HG02938 (cell line): ENCODE data around the gene NDUFAF4.
A peak's percentile ranks its signal among the peaks of the same experiment; 100 is the strongest.

Source experiments
- ATAC-seq: cut with Tn5 transposase; IDR thresholded peaks from one replicate; pipeline ENCODE4 v1.9.1; 2021; ENCODE audit warnings: mild to moderate bottlenecking, moderate library complexity; ENCODE audit not compliant: unreplicated experiment

The NDUFAF4 gene

DNA sequence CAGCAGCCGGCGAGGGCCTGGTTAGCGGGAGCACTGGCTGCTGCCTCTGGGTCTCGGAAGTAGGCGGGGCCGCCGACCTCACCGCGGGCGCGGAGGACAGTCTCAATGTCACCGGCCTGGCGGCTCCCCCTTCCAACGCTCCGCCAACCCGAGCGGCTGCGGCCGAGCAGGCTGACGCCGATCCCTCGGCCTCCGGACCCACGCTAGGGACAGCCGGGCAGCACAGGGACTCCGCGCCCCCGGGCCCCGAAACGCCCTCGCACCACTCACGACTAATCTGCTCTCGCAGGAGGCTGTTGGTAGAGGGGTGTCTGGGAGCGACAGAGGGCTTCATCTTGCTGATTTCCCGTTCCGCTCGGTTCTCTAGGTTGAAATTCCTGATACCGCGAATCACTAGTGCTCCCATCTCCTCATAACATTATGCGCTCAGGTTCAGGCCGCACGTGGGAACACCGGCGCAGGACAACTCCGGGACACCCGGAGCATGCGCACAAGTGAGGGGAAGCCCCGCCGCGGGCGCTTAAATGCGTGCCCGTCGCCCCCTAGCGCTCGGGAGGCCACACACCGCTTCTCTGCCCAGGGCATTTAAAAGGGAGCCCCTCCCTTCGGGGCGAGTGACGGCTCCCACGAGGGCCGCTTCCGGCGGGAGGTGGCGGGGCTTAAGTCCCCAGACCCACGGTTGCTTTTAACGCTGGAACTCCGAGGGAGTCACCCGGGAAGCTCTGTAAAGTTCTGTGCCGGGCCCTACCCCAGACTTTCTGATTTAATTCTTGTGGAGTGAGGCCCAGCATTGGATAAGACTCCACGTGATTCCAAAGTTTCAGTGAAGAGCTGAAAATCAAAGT lies at the start of gene NDUFAF4:
Gene NDUFAF4 (minus strand): TSS at position 496 of the 845 bp plus-strand sequence. CDS start 90 bp downstream, at position 406.
- peak; percentile 91 for ATAC-seq

DNA sequence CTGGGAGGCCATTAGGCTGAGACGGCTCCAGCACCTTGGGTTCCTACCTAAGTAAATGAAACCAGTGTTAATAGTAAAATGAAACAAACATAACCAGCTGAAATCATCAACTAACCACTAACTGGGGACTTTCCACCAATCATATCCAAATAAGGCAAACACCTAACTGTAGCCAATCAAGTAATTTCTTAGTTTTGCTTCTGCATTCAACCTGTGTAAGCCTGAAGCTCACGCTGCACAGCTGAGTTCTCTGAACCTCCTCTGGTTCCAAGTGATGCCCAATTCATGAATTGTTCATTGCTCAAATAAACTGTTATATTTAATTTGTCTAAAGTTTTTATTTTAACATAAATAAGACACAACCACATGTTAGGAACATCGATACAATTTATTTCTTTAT lies 49.4 kb upstream of the NDUFAF4 start:
- peak; percentile 98 for ATAC-seq

DNA sequence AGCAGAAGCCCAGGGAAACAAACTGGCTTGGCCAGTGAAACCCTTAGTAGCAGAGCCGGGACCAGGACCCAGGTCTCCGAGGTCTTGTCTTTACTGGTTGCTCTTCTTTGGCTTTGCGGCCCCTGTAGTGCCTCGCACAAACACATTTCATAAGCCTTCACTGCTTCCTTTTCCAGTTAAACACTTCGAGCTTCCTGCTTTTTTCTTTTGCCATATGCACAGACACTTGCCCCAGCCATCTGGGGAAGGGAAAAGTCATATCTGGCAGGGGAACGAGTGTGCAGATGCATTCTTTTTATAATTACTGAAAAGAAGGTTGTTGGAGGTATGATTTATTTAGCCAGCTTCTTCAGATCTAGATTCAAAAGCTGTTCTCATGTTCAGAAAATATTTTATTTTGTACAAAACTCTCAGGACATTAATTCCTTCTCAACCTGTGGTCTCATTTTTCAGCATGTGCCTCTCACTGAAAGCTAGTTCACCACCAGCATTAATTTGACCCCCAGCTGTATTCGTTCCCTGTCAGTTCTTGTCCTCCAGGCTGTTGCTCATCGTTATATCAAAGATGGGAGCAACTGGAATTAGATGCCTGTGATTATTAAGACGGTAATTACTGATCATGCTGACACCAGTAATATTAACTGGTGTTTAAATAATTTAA lies 46.0 kb upstream of the NDUFAF4 start:
- ATAC-seq, result no peak

DNA sequence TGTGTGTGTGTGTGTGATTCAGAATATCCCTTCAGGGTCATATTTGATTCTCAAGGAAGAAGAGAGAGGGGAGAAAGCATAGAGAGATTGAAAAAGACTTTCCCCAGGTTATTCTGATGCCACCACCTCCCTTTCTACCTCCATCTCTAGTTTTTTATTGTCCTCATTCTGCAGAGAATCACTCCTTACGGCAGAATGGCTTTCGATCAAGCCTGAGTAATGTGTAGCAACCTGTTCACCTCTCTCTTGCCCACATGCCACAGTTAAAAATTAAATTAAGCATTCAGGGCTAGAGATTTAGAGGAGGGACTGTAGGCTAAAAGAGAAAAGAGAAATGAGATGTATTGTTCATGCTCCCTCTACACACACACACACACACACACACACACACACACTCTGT lies 45.0 kb upstream of the NDUFAF4 start:
- no peak for ATAC-seq

DNA sequence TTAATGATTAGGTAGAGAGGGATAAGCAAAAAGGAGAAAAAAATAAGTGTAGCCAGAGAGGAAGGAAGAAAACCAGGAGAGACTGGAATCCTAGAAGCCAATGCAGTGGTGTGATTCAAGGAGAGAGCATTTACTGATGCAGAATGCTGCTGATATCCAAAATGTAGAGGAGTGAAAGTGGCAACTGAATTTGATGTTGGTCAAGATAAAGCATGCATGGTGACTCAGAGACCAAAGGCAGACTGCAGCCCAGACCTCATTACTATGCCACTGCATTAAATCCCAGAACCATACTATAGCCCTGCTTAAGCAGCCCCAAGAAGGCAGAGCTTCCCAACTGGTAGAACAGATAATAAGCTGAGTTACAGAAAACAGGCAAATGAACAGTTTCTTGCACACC lies 42.6 kb upstream of the NDUFAF4 start:
- ATAC-seq, result no peak

DNA sequence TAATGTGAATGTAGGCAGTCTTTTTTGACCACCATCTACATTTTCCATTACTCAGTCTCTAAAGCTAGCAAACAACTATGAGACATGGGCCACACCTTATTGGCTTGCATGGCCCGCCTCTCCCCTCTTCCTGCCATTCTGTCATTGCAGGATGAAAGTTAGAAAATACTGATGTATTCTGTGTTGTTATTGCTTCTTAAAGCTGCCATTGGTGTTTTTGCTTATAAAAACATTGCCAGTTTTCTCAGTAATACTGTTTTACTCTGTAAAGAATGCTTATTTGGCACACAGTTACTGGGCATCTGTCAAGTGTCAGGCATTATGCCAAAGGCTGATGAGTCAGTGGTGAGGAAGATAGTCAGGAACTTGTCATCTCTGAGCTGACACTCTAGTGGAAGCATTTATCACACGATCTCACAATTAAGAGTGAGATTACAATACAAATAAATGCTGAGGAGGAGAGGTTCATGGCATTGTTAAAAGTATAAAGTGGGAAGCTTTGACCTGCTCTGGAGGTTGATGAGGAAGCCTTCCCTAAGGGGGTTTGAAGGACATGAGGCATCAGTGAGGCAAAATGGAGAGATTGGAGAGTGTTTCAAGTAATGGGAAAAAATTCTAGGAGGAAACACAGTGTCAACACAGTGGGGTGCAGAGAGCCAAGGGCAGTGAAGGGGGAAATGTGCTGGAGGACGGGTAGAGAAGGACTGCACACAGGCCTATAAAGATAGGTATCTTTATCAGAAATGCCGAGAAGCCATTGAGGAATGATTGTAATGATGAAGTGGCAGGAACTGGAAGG lies 41.5 kb upstream of the NDUFAF4 start:
- ATAC-seq, result no peak

DNA sequence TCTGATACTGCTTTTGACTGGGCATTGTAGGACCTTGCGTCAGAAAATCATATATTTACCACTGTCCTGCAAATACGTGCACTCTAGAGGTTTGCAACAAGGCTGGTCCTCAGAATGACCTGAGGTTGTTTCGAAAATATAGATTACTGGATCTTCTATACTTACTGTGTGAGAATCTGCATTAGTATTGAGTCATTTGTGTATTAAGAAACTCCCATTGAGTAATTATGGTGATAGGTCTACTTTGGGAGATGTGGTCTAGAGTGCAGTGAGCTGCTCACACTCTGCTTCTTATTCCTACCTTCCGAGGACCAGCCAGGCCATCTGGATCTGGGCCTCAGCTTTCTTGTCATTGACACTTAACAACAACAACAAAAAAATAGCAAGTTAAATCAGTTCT lies 36.4 kb upstream of the NDUFAF4 start:
- ATAC-seq, result no peak

DNA sequence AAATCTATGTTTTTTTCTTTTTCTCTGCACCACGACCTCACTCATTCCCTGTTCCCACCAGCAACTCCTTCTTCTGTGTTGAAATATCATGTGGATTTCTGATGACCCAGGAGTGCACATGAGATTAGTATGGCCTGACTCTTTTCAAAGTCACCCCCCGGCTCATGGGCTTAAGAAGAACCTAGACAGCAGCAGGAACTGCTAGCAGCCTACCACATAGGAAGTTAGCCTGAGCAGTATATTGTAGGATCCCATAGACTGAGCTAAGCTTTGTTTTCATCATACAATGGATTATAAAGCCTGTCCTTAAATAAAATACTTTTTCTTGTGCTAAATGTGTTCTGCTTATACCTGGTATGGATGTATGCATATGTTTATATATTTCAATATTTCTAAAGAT lies 33.5 kb upstream of the NDUFAF4 start:
- no peak for ATAC-seq

DNA sequence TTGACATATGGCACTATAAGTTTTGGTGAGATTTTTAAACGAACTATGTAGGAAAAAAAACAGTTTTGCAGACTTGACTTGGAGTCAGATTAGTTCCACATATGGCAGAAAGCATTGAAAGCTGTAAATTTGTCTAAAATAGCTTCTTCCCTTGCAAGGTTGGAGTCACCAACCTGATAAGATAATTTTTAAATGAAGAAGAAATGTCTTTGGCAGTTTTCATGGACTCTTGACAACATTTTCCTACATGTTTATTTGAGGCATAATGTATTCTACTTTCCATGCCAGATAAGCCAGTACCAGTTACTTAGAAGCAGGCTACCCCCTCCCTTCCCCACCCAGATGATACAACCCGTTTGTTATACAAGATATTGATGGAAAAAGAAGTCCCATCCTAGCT lies 32.0 kb upstream of the NDUFAF4 start:
- ATAC-seq, result no peak

DNA sequence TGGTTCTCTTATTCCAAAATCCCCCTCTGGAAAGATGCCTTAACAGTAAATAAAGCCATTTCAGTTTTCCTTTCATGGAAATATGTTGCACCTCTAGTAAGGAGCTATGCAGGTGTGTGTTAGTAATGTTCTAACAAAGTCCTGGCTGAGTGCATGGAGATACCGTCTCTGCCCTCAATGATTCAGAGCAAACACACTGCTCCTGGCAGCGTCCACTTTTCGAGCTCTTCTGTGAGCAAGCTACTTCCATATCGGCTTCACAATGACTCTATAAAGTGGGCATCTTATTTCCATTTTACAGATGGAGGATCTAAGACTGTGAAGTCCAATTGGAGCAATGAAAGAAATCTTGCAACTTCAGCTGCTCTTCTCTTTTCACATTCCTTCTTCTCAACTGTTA lies 30.0 kb upstream of the NDUFAF4 start:
- ATAC-seq, result no peak

DNA sequence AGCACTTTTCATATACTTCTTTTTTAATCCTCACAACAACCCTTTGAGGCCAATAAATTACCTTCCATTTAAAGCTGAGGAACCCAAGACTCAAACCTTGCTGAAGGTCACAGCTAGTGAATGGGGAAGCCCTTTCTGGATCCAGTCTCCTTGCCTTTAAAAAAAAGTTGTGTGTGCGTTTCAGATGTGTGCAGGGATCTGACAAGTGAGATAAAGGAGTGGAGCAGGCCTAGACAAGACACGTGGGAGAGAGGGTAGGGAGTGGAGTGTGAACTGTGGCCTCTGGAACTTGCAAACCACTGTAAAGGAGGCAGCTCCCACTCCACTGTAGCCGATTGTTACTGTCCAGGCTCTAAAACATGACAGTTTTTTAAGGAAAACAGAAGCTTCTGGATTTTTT lies 28.7 kb upstream of the NDUFAF4 start:
- ATAC-seq, result no peak

DNA sequence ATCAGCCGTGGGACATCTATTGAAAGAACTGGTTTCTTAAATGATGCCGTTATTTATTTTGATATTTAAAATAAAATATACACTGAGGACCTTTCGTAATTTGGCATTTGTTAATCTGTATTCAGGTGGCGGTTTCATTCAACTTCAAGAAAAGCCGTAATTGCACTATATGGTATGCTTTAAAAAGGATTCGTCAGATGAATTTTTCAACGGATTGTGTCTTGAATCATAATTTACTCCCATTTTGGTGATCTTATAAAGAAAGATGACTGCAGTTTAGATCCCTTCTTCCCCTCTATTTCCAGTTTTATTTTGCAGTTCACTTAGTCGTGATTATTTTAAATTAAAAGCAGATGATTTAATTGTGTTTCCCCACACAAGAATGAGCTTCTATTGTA lies 27.6 kb upstream of the NDUFAF4 start:
- ATAC-seq, result no peak

DNA sequence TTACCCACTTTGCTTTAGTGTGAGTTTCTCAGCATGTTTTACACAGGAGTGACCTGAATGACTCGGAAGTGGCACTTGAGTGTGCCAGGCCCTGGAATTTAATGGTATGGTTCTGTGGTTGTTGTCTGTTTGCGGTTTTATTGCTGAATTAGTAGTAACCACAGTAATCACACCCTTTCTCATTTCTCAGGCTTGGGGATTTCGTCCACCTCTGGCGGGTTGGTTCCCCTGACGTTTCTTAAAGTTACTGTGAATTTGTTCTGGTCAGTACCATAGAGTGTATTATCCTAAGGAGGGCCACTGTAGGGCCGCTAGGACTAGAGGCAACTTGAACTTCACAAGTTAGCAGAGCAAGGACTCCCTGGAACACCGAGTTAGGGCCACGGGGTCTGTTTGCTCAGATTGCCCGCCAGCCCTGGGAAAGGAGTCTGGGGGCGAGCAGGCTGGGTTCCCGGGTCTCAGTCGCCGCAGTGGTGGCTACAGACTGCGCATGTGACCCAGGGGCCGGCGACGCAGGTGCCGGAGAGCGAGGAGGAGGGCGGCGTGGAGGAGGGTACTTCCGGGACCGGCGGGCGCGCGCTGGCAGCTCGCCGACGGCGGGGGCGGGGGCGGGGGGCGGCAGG lies 26.3 kb upstream of the NDUFAF4 start:
- ATAC-seq, result peak; percentile 70

DNA sequence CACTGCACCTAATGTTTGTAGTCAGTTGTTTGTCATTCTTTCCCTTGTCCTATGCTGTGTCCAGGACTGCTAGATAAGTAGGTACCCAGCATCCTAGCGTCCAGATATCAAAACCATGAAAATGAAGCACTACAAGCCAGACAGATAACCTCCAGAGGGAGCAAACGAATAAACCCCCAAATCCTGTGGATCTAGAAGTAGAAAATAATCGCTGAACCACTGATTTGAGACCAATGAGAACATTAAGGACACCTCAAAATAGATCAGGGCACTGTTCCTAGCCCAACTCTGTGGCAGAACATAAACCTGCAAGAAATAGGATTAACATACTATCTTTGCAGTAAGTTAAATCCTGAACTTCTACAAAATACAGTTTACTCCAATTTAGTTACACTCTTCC lies 25.7 kb upstream of the NDUFAF4 start:
- no peak for ATAC-seq

DNA sequence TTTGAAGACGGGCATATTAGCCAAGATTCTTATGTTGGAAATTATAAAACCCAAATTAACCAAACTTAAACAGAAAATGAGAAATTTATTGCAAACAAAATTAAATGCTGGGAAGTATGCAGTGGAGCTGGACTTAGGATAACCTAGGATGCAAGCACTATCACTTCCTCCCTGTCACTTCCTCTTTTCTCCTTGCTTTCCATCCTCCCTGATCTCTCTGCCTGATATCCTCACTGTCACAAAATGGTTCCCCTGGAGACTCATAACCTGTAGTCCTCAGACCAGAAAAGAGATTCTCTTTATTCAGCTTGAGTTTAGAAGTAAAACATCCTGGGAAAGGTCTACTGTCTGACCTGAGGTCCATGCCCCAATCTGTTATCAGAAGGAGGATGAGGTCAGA lies 19.4 kb upstream of the NDUFAF4 start:
- ATAC-seq, result no peak

DNA sequence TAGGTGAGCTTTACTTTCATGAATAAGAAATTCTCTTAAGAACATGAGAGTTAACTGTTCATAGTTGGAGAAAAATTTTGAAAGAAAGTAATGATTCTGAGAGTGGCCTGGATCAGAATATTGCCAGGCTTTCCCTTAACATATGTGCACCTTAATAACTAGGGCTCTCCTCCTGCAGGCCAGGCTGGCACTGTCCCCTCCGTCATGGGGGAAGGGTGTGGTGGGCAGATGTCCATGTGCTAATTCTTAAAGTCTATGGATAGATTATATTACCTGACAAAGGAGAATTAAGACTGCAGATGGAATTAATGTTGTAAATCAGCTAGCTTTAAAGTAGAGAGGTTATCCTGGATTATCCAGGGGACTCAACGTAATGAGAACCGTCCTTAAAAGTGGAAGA lies 15.9 kb upstream of the NDUFAF4 start:
- no peak for ATAC-seq

DNA sequence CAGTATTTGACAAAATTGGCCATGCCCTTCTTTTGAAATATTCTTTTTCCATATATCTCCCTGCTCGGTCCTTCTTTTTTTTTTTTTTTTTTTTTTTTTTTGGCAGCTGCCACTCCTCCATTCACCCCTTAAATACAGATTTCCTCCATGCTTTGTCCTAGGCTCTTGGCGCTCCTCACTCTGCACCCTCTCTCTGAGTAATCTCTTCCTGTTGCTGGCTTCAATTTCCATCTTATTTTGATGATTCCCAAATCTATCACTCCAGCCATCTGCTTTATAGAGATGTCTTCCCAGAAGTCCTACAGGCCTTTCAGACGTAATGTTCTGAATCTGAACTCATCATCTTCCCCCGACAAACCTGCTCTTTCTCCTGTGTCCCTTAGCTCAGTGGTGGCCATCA lies 14.1 kb upstream of the NDUFAF4 start:
- ATAC-seq, result no peak

DNA sequence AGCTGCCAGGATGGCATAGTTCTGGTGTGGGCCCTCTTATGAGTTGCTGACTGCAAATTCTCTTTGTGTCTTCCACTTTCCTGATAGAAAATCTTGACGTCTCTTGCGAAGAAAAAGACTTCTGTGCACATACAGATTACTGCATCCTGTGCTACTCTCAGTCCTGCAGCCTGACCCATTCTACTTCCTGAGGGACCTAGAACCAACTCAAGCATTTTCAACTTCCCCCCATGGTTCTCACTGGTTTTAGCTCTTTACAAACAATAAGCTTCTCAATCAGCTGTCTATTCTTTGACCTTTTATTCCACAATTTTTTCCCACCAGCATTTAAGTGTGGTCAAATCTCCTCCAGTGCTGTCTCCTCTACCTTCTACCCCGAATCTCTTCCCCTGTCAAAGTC lies 13.5 kb upstream of the NDUFAF4 start:
- ATAC-seq, result no peak

DNA sequence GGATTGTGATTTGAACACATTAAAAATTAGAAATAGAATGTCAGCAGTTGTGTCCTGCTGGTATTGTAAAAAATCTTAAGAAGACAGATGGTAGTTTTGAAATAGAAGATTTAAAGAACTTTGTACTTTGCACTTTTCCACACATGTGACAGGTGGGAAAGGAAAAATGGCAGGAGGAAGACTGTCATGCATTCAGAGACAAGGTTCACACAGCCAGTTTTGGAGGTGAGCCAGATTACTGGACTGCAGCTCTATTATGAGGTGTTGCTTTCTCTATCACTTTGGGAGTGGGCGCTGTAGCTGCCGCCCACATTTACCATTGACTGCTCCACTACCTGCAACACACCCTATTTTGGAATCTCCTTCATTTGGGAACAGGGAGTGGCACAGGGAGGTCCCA lies 12.1 kb upstream of the NDUFAF4 start:
- ATAC-seq, result no peak

DNA sequence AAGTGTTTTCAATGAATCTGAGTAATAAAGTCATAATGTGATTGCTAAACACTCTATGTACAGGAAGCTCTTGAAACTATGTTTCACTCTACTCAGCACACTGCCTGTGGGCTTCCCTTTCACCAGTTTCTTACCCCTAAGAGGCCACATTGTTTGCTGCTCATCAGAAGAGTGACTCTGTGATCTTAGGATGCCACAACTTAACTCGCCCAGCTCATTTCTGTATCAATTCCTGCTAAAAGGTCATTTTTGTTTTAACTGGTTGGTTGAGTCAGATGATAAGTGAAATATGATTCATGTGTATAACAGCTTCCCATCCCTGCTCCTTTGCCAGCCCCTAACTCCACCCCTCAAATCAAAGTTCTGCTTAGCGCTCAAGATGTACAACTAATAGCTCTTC lies 9.8 kb upstream of the NDUFAF4 start:
- ATAC-seq, result peak; percentile 94

DNA sequence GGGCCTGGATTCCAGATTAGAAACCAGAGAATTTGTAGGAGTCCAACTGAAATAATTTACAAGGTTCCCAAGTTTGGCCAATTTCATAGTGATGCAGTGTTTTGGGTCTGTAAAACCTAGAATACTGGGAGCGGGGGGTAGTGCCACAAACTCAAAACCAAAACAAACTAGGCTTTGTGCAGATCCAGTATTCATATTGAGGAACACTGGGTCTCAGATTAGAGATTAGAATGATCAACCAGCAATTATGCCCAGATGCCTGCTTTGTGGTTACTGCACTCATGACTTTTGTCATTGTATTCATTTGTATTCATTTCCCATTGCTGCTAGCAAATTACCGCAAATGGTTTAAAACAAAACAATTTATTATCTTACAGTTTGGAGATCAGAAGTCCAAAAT lies 3.2 kb upstream of the NDUFAF4 start:
- no peak for ATAC-seq
